ENCODE measurements around the gene HPD.

The HPD gene

DNA sequence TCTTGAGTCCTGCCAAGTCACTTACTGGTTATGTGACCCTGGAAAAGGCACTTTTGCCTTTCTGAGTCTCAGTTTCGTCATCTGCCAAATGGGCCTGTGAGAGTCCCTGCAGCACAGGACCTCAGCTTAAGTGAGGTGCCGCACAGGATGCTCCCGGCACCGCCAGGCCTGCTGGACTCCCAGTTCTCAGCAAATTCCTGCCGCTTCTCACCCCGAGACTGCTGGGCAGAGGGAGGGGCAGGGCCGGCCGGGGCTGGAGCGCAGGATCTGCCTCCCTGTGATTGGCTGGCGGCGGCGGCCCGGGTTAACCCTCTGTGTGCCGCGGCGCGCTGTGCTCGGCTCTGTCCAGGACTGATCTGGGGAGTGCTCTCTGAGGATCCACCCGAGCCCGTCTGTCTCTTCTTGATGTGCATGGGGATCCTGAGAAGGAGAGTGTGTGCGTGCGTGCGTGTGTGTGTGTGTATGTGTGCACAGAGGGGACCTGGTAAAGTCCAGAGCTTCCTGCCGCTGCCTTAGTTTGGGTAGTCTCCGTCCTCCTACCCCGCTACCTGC is 46.3 kb downstream of the HPD start:
- no peak for DNase-seq (ENCODE audit: extremely low spot score)
- ChIA-PET POLR2A (interaction anchor here (0.9 to 8.0 kb wide), 4 partner anchors 9 to 76 kb away, joined by 4 to 125 read pairs (median 10); partner anchors contain the start of gene RHOF), CTCF (interaction anchor here (0.6 to 3.6 kb wide), 12 partner anchors 10 to 111 kb away, joined by 3 to 125 read pairs (median 3); partner anchors contain the start of genes PSMD9 and RHOF)
- TF ChIP-seq FOXM1 (IDR thresholded peaks at IDR 0.05; ENCODE audit: borderline replicate concordance) (0 out of 2 replicates have a peak, but pooled peaks have one; percentile 44), NFRKB (IDR thresholded peaks at IDR 0.05) (no peak)

DNA sequence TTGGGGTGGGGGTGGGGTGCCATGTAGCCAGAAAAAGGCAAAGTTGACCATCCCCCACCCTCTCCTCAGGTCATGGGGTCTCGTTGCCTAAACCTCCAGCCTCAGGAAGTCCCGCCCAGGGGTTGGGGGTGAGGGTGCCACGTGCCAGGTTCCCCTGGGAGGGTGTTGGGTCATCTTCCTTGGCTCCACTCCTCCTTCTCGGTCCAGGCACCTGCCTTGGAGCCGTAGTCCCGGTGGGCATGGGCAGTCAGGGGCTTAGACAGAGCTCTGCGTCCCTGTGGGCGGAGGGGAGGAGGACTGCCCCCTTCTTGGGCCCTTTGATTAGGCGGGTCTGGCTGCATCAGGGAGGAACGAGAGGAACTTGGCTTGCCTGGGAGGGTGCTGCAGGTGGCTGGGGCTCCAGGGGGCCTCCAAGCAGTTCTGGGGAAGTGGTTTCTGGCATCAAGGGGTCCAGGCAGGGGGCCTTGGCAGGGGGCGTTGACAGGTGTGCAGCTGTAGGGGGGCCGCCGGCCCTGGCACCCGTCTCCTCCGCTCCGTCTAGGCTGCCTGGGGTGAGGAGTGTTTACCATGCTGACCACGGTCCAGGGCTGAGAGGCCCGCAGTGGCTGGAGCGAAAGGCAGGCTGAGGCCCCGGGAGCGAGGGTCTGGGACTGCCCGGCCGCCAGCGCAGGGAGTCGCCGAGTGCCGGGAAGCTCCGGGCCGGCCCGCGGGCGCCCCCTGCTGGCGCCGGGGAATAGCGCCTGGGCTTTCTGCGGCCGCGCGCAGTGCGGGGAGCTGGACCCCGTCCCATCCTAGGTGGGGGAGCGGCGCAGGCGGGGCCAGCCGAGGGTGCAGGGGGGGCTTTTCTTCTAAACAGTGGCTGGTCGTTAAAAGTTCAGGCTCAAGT is 47.0 kb downstream of the HPD start:
- ChIA-PET CTCF (interaction anchor here (0.6 to 3.6 kb wide), 12 partner anchors 10 to 110 kb away, joined by 3 to 125 read pairs (median 3); partner anchors contain the start of genes PSMD9 and RHOF), POLR2A (interaction anchor here (0.9 to 8.0 kb wide), 4 partner anchors 8 to 77 kb away, joined by 4 to 125 read pairs (median 10); partner anchors contain the start of gene RHOF)
- TF ChIP-seq FOXK2 (IDR thresholded peaks at IDR 0.05) = no peak
- TF ChIP-seq L3MBTL2 (conservative IDR thresholded peaks at IDR 0.05) = no peak
- TF ChIP-seq NFRKB (IDR thresholded peaks at IDR 0.05) = no peak
- TF ChIP-seq CTBP1 (IDR thresholded peaks at IDR 0.05; ENCODE audit: borderline replicate concordance) = no peak
- no peak for TF ChIP-seq SUZ12 (IDR thresholded peaks at IDR 0.05)
- no peak; the same call in 1 of the 2 replicates for TF ChIP-seq HDGF (IDR thresholded peaks at IDR 0.05; ENCODE audit: borderline replicate concordance)
- TF ChIP-seq ELF4 (IDR thresholded peaks at IDR 0.05) = no peak
- no peak; the same call in 1 of the 2 replicates for TF ChIP-seq FOXM1 (IDR thresholded peaks at IDR 0.05; ENCODE audit: borderline replicate concordance)
- no peak for TF ChIP-seq ARNT (IDR thresholded peaks at IDR 0.05)
- TF ChIP-seq SP1 (IDR thresholded peaks at IDR 0.05) = no peak
- TF ChIP-seq, protein P1, sequence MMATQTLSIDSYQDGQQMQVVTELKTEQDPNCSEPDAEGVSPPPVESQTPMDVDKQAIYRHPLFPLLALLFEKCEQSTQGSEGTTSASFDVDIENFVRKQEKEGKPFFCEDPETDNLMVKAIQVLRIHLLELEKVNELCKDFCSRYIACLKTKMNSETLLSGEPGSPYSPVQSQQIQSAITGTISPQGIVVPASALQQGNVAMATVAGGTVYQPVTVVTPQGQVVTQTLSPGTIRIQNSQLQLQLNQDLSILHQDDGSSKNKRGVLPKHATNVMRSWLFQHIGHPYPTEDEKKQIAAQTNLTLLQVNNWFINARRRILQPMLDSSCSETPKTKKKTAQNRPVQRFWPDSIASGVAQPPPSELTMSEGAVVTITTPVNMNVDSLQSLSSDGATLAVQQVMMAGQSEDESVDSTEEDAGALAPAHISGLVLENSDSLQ (IDR thresholded peaks at IDR 0.05) = no peak
- TF ChIP-seq FOXA1 (IDR thresholded peaks at IDR 0.05) = no peak
- TF ChIP-seq BHLHE40 (IDR thresholded peaks at IDR 0.05; ENCODE audit: borderline replicate concordance) = no peak
- TF ChIP-seq TARDBP (IDR thresholded peaks at IDR 0.05) = no peak
- no peak for TF ChIP-seq ZNF384 (IDR thresholded peaks at IDR 0.05)
- TF ChIP-seq LEF1 (IDR thresholded peaks at IDR 0.05; ENCODE audit: borderline replicate concordance) = no peak
- peak; percentile 94 for DNase-seq (ENCODE audit: extremely low spot score)

DNA sequence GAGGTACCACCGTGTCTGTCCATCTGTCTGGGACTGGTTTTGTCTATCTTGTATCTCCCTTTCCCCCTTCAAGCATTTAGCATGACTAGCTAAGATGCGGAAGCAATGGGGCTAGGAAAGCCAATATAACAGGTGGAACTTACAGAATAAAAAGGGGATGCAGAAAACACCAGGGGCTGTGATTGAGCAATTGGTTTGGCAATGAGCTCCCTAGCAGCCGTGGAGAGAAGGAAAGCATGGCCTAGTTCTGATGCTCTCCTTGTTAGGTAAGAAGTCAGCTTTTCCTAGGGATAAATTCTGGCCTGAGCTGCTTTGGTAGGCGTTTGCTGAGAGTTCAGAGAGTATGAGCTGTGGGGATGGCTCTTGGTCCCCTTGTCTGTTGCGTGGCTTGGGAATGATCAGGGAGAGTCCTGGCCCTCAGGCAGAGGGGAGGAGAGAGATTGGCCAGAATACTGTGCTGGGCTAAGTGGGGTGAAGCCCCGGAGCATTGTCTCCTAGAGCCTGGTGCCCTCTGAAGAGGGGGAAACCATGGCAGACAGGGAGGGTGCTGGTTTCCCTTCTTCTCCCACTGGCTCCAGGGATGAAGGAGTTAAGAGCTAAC is 47.7 kb downstream of the HPD start:
- CTCF ChIA-PET = interaction anchor here (0.9 to 3.6 kb wide), 5 partner anchors 9 to 78 kb away, joined by 3 to 125 read pairs (median 5); partner anchors contain the start of genes PSMD9 and RHOF
- TF ChIP-seq LEF1 (IDR thresholded peaks at IDR 0.05; ENCODE audit: borderline replicate concordance) (no peak), L3MBTL2 (conservative IDR thresholded peaks at IDR 0.05) (no peak), SP1 (IDR thresholded peaks at IDR 0.05) (no peak), BHLHE40 (IDR thresholded peaks at IDR 0.05; ENCODE audit: borderline replicate concordance) (no peak), SUZ12 (IDR thresholded peaks at IDR 0.05) (no peak), CTBP1 (IDR thresholded peaks at IDR 0.05; ENCODE audit: borderline replicate concordance) (no peak), TARDBP (IDR thresholded peaks at IDR 0.05) (no peak), ELF4 (IDR thresholded peaks at IDR 0.05) (no peak), FOXK2 (IDR thresholded peaks at IDR 0.05) (no peak), HDGF (IDR thresholded peaks at IDR 0.05; ENCODE audit: borderline replicate concordance) (no peak), NFRKB (IDR thresholded peaks at IDR 0.05) (no peak)
- TF ChIP-seq, protein P1 (IDR thresholded peaks at IDR 0.05) = no peak
- POLR2A ChIA-PET = interaction anchor here (0.6 to 8.0 kb wide), 4 partner anchors 8 to 14 kb away, joined by 3 to 125 read pairs (median 10); partner anchors contain the start of gene RHOF
- DNase-seq (ENCODE audit: extremely low spot score) = no peak

DNA sequence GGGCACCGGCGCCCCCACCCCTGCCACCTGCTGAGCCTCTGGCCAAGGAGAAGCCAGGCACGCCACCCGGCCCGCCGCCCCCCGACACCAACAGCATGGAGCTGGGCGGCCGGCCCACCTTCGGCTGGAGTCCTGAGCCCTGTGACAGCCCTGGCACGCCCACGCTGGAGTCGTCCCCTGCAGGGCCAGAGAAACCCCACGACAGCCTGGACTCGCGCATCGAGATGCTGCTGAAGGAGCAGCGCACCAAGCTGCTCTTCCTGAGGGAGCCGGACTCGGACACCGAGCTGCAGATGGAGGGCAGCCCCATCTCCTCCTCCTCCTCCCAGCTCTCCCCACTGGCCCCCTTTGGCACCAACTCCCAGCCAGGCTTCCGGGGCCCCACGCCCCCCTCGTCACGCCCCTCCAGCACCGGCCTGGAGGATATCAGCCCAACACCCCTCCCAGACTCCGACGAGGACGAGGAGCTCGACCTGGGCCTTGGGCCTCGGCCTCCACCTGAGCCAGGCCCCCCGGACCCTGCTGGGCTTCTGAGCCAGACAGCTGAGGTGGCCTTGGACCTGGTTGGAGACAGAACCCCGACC is 48.3 kb downstream of the HPD start:
- ChIA-PET CTCF (interaction anchor here (0.9 to 3.6 kb wide), 3 partner anchors 15 to 37 kb away, joined by 3 to 125 read pairs (median 5); partner anchors contain the start of gene RHOF), POLR2A (interaction anchor here (0.6 to 8.0 kb wide), 3 partner anchors 7 to 14 kb away, joined by 3 to 125 read pairs (median 15); partner anchors contain the start of gene RHOF)
- DNase-seq (ENCODE audit: extremely low spot score) = no peak
- TF ChIP-seq SP1 (IDR thresholded peaks at IDR 0.05) (no peak), FOXM1 (IDR thresholded peaks at IDR 0.05; ENCODE audit: borderline replicate concordance) (no peak)

DNA sequence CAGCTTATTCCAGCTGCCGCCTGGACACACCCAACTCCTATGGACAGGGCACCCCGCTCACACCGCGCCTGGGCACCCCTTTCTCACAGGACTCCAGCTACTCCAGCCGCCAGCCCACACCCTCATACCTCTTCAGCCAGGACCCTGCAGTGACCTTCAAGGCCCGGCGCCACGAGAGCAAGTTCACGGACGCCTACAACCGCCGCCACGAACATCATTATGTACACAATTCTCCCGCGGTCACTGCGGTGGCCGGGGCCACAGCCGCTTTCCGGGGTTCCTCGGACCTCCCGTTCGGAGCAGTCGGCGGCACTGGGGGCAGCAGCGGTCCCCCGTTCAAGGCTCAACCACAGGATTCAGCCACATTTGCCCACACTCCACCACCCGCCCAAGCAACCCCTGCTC is 48.9 kb downstream of the HPD start:
- TF ChIP-seq FOXK2 (IDR thresholded peaks at IDR 0.05) = no peak
- TF ChIP-seq TARDBP (IDR thresholded peaks at IDR 0.05) = no peak
- no peak for TF ChIP-seq L3MBTL2 (conservative IDR thresholded peaks at IDR 0.05)
- TF ChIP-seq SUZ12 (IDR thresholded peaks at IDR 0.05) = no peak
- no peak for TF ChIP-seq LEF1 (IDR thresholded peaks at IDR 0.05; ENCODE audit: borderline replicate concordance)
- TF ChIP-seq HDGF (IDR thresholded peaks at IDR 0.05; ENCODE audit: borderline replicate concordance) = no peak
- TF ChIP-seq SP1 (IDR thresholded peaks at IDR 0.05) = no peak
- TF ChIP-seq BHLHE40 (IDR thresholded peaks at IDR 0.05; ENCODE audit: borderline replicate concordance) = no peak
- TF ChIP-seq FOXA1 (IDR thresholded peaks at IDR 0.05) = no peak
- no peak for TF ChIP-seq ARNT (IDR thresholded peaks at IDR 0.05)
- TF ChIP-seq ELF4 (IDR thresholded peaks at IDR 0.05) = no peak
- no peak for TF ChIP-seq ZNF384 (IDR thresholded peaks at IDR 0.05)
- TF ChIP-seq, protein P1 (IDR thresholded peaks at IDR 0.05) = no peak
- TF ChIP-seq FOXM1 (IDR thresholded peaks at IDR 0.05; ENCODE audit: borderline replicate concordance) = no peak
- no peak for TF ChIP-seq NFRKB (IDR thresholded peaks at IDR 0.05)
- TF ChIP-seq CTBP1 (IDR thresholded peaks at IDR 0.05; ENCODE audit: borderline replicate concordance) = no peak
- DNase-seq (ENCODE audit: extremely low spot score) = no peak
- ChIA-PET CTCF (interaction anchor here (0.9 to 5.0 kb wide), 4 partner anchors 14 to 36 kb away, joined by 3 to 125 read pairs (median 30); partner anchors contain the start of gene RHOF), POLR2A (interaction anchor here (8.0 kb wide), 1 partner anchor 13 kb away, joined by 125 read pairs; the partner anchor contains the start of gene RHOF)

All from HEK293T (cell line).